ENCODE measurements around the gene EMILIN3.

EMILIN3 gene

DNA sequence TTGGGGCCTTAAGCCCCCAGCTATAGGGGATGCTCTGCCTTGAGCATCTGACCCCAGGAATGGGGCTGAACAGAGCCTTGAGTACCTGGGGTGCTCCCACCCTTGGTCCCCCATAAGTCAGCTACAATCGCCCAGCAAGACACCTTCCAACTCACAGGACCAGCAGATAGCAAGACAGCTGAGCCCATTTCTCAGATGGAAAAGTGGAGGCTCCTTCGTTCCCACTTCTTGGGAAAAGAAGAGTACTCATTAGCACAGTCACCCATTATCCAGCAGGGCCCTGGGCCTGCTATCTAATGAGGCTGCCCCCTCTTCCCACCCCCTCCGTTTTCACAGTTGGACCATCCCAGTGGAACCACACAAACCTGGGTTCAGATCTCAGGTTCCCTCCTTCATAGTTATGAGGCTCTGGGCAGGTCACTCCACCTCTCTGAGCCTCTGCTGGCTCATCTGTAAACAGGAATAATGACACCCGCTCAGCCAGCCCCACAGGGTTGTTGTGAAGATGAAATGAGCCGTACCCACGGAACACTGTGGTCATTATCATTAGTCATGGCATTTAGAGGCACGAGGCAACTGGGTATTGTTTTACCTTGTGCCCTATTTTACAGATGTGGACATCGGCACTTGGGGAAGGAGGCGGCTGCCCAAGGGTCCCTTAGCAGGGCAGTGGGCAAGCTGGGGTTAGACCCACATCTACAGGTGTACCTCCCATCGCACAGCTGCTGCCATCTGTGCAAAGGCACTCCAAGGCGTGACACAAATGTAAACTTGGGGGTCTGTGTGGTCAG lies 21.5 kb downstream of the EMILIN3 start:
- DNase-seq (ENCODE audit: low read depth) = no peak

DNA sequence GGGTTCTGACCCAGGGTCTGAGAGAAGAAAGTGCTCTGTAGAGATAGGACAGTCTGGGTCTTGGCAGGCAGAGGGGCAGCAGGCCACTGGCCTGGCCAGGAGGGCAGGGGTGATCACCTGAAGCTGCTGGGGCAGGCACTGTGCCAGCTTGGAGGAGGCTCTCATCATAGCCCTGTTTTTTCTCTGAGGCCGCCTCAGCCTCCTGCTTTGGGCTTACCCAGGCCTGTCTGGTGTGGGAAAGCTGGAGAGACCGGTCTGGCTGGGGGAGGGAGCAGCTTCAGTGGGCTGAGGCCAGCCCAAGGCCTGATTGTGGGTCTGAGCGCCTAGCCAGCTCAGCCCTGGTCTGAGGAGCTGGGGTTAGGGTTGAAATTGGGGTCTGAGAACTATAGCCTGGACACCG lies 22.1 kb downstream of the EMILIN3 start:
- no peak for DNase-seq (ENCODE audit: low read depth)

DNA sequence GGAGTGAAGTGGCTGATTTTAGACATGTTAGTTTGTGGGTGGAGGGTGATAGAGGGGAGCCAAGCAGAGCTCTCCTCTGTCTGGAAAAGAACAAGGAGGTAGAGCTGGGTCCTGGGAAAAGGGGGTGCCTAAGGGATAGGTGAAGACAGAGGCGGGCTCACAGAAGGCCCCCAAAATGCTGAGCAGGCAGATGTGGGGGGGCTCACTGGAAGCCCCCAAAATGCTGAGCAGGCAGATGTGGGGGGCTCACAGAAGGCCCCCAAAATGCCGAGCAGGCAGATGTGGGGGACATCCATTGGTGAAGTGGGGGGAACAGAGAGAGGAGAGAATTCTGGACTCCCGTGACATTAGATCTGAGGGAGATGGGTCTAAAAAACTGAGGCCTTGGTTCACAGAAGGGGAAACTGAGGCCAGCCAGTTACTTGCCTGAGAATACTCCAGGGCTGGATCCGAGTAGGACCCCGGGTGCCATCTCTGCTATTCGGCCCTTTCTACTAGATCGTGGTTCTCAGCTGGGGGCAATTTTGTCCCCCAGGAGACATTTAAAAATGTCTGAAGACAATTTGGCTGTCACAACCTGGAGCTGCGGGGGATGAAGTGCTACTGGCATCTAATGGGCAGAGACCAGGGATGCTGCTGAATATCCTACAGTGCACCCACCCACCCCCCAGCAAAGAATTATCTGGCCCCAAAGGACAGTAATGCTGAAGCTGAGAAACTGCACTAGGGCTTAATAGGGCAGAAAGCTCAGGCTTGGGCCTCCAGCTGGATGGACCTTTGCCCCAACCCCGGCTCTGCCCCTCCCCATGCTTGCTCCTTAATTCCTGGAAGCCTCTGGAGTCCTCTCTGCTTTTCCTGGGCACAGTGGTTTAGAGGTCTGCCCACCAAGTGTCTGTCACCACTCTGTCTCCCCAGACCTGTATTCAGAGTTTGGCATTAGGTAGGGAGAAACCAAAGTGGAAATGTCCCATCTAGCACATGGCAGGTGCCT lies 23.8 kb downstream of the EMILIN3 start:
- no peak for DNase-seq (ENCODE audit: low read depth)

DNA sequence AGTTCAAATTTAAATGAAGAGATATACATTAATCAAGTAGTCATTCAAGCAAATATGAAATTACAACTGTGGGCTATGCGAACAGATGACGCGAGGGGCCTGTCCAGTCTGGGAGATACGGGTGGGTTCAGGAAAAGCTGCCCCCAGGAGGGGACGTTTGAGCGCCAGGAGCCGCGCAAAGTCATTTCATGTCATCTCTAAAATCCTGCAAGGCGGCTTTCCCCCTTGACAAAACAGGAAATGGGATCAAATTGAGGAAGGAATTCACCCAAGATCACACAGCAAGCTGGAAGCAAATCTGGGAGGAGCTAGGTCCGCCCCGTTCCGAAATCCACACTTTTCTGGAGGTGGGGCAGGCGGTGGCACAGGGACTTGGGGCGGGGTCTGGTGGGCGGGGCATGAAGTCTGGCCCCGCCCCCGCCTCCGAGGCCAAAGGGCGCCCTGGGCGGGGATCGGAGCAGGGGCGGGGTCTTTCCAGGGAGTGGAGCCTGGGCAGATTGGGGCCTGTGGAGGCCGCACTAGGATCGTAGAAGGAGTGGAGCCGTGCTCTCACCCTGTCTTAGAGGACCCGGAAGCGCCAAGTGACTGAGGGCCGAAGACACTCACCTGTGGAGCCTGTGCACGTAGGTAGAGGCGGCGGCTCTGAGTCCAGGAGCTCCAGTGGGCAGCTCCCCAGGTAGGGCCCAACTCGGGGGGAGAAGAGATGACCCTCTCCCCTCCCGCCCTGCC lies 26.1 kb downstream of the EMILIN3 start, which contains the start of gene LPIN3:
Gene LPIN3 (plus strand): TSS at position 495 of the 729 bp plus-strand sequence. CDS start 4,983 bp downstream, outside the sequence.
- DNase-seq (ENCODE audit: low read depth) = no peak

DNA sequence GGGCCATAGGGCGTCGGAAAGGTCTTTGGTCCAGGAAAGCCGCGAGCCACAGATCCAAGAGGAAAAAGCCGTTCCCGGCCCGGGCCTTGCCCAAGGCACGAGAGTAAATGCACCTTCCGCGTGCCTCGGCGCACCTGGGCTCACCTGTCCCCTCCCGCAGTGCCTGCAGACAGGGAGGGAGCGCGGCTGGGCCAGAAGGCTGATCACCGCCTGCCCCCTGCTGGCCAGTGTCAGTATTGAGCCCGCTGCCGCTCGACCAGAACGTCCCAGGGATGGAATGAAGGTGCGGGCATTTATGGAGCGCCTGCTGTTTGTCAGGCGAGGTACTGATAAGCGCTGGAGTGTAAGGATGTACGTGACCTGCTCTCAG lies 26.7 kb downstream of the EMILIN3 start:
- no peak for DNase-seq (ENCODE audit: low read depth)

DNA sequence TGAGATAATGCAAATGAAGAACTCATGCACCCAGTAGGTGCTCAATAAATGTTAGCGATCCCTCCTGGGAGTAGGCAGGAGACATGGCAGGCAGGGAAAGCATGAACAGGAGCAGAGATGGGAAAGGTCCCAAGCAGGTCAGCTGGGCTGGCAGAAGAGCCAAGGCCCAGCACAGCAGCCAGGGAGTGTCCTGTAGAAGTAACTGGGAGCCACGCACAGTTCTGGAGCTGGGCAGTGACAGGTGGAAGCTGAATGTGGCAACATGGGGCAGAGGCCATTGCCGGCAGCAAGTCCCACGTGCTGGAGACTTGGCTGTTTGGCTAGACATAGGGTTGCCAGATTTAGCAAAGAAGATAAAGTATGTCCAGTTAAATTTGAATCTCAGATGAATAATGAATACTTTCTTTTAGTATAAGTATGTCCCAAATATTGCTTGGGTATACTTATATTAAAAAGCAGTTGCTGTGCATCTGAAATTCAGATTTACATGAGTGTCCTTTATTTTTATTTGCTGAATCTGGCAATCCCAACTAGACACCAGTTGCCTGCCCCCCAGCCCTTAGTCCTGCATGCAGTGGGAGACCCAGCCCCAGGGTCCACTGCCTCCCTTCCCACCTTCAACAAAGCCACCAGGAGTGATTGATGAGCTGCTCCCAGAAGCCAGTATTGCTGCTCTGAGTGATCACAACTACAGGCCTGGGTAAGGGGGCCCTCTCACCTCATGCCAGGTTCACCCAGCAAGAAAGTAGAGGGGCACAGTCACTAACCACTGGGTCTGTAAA lies 29.7 kb downstream of the EMILIN3 start:
- DNase-seq (ENCODE audit: low read depth) = no peak

DNA sequence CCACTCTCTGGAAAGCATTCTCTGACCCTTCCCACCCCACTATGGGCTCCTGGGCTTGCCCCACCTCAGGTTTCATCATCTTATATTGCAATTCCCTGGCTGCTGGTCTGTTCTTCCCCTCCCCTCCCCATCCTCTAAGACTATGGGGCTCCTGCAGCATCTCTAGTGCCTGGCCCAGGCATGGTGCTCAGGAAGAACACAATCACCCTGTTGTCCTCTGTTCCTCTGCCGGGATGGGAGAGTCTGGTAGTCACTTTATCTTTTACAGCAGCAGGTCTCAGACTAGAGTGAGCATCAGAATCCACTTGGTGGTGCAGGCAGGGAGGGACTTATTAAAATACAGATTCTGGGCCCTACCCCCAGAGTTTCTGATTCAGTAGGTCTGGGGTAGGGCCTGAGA lies 31.0 kb downstream of the EMILIN3 start:
- no peak for DNase-seq (ENCODE audit: low read depth)

DNA sequence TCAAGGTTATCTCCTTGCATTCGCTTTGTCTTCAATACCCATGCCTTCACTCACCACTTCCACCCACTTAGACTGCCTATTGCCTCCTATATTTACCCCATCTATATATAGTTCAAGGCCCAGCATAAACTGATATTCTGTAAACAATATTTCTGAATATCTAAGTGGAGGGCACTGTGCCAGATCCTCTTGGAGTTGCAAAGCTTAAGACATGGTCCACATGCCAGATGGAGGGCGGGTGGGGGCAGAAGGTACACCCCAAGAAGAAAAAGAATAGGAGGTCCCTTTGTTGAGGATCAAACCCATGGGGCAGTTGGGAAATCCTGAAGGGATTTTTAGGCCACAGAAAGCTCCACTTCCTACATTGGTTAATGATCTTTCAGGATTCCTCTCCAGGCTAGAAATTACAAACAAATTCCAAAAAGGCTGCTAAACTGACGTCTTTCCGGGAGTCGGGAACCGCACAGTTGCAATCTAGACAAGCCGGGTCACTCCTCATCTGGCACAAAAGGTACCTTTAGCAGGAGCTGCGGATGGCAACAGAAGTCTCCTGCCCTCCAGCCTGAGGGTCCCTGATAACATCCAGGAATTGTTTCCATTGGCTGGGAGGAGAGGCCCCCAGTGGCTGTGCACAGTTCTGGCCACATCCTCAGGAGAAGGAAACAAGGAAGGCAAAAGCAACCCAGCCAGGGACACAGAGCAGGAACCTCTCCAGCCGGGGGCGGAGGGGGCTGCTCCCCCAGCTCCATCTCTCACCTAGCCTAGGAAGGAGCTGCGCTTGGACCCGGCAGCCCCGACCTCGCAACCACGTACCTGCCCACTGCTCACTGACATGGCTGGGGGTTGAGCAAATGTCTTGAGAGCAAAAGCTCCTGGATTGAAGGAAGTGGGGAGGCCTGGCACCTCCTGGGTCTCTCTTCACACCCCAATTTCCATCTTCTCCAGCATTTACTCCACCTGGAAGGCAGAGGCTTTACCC lies 31.9 kb downstream of the EMILIN3 start:
- DNase-seq (ENCODE audit: low read depth) = no peak

DNA sequence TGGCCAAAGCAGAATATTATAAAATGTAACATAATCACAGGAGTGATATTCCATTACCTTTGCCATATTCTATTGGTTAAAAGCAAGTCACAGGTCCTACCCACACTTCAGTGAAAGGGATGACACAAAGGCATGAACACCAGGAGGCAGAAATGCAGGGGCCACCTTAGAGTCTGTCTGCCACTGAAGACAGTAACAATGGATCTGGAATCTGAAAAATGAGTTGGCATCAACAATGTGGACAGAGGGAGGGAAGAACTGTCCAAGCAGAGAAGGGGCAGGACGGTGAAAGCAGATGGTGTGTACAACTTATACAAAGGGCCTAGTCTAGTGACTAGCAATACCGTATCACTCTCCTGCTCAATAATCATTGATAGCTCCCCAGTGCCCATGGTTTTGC lies 32.6 kb downstream of the EMILIN3 start:
- no peak for DNase-seq (ENCODE audit: low read depth)

DNA sequence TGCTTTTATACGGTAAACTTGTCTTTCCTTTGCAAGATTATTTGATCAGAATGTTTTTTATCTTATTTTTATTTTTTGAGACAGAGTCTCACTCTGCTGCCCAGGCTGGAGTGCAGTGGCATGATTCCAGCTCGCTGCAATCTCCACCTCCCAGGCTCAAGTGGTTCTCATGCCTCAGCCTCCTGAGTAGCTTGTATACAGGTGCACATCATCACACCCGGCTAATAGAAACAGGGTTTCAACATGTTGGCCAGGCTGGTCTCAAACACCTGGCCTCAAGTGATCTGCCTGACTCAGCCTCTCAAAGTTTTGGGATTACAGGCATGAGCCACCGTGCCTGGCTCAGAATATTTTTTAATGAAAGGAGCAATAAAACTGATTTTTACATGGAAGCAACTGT lies 34.9 kb downstream of the EMILIN3 start:
- DNase-seq (ENCODE audit: low read depth) = no peak

DNA sequence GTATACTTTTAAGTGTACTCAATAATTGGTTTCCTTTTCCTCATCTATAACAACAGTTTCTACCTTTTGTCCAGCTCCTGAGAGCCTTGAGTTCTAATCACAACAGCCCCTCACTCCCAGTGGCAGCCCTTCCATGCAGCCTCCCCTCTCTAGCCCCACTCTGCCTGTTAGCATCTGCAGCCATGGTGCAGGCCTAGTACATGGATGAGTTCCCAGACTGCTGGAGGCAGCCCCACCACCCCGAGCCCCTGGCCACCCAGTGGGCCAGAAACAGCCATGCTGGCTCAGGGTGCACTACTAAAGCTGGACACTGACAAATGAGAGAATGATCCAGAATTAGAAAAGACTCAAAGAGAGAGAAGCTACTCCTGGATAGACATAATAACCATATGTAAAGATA lies 35.7 kb downstream of the EMILIN3 start:
- DNase-seq (ENCODE audit: low read depth) = no peak

DNA sequence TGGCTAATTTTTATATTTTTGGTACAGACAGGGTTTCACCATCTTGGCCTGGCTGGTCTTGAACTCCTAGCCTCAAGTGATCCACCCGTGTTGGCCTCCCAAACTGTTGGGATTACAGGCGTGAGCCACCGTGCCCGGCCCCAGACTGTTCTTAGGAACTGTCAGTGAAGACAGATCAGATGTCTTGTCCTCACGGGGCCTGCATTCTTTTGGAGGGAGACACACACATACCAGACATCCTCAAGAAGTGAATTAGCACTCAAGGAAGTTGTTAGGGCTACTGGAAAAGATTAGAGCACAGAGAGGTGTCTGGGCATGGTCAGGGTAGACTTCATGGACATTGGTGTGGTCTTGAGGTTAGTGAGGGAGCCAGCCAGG lies 36.3 kb downstream of the EMILIN3 start:
- DNase-seq (ENCODE audit: low read depth) = no peak

DNA sequence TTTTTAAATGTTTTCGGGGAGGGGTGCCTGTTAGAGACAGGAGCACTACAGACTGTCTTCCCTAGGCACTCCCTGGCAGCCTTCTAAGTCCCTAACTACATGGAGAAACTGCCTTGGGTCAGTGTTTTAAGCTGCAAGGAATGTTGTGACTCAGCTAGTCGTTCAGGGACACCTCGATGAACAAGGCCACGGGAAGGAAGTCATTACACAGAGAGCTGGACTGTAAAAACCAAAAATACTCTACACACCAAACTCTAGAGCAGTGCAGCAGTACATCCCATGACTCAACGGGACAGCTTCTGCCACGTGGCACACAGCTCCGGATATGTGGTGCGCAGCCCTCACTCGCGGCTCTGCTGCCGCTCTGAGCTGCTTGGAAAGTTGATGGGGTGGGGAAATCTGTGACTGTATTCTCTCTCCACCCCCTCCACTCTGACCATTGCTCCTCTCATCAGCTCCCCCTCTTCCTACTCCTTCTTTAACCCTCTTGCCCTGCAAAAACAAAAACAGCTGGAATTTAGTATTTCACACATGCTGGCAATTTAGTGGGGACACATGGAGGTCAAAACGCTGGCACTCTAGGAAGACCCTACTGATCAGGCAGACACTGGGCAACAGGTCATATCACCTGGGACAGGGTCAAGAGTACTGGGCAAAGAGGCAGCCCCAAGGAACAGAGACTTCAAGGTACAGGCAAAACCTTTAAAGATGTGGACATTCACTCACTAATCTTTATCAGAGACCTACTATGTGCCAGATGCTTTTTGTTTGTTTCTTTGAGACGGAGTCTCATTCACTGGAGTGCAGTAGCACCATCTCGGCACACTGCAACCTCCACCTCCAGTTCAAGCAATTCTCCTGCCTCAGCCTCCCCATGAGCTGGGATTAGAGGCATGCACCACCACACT lies 36.9 kb downstream of the EMILIN3 start:
- DNase-seq (ENCODE audit: low read depth) = no peak

DNA sequence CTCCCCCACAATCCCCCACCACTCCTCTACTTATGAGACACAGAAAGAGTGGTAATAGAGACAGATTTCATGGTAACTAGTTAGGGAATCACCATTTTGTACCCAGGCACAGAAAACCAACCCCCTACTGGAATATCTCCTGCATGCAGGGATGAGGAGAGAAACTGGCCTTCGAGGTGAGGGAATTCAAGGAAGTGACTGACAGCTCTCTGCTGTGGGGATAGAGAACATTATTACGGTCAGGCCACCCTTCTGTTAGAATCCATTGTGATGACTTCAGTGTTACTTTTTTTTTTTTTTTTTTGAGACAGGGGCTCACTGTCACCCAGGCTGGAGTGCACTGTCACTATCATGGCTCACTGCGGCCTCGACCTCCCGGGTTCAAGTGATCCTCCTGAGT lies 39.4 kb downstream of the EMILIN3 start:
- DNase-seq (ENCODE audit: low read depth) = no peak

DNA sequence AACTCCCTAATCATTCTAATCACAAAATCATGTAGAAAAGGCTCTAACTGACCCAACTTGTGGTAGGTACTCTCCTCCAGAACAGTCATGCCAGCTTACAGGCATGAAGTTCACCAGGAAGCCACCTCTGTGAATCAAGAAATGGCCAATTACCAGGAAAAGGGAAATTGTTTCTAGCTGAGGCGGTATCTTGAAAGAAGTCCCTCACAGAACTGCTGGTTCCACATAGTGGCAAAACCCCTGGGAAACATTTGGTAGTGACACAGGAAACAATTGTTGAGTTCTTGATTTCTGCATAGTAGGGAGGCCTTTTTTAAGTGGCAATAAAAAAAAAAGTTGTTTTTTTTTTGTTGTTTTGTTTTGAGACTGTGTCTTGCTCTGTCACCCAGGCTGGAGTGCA lies 45.6 kb downstream of the EMILIN3 start:
- DNase-seq (ENCODE audit: low read depth) = no peak

DNA sequence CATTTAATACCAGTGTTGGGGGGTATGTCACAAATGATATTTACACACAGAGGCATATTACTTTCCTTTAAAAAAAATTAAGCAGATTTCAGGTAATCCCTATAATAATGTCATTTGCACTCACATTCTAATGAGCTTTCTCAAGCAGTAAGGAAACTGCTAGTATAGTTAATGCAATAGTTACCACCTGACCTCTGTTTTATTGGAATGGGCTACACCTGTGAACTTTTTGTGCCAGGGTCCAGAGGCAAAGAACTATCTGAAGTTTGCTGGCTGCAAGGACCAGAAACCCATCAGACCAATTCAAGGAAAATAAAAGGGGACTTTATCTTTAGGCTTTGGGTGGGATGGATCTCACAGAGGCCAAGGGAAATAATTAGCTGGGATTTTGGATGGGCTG lies 46.2 kb downstream of the EMILIN3 start:
- DNase-seq (ENCODE audit: low read depth) = no peak

DNA sequence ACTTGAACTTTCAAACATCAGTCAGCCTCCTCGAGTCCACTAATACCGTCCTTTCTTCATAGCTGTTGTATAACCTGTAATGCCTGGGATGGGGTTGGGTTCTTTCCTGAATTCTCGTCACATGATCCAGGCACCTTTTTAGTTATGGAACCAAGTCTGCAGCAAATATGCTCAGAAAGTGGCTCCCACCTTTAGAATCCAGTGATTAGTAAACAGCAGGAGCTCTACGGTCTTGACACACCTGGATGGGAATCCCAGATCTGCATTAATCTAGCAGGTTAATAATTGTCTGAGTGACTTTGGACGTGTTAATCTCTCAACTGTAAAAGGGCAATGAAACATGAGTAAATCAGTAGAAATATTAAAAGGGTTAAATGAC lies 48.4 kb downstream of the EMILIN3 start:
- no peak for DNase-seq (ENCODE audit: low read depth)

DNA sequence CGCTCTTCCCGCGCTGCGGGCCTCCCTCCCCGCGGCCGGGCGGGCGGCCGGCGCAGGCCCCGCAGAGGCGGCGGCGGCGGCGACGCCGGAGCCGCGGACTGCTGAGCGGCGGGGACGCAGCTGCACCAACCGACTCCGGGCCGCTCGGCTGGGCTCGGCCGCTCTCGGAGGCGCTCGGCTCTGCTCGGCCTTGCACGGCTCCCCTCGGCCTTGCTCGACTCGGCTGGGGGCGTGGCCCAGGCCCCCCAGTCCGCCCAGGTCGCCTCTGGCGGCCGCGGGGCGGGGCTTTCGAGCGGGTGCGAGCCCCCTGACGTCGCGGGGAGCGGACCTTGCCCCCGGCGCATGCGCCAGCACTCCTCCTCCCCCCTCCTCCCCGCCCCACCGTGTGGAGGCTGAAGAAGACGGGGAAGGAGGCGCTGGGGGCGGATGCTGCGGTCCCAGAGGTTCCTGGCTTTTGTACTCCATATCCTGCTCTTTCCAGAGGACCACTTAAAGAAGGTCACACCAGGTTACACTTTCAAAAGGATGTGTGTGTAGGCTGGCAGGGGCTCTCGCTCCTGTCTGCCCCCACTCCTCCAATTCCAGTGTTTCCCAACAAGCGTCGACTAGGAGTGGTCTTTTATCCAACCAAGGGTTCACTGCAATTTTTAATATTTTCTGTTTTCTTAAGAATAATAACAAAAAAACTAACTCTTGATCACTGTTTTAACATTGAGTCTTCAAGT lies 48.9 kb downstream of the EMILIN3 start, which contains the start of gene ZHX3:
Gene ZHX3 (minus strand): TSS at position 186 of the 725 bp plus-strand sequence. CDS start 112,815 bp downstream, outside the sequence.
- peak; percentile 73 for DNase-seq (ENCODE audit: low read depth)
